K562 (cell line): ENCODE results near the gene CCDC71L. TPM values are rescaled to one million over a fixed set of nuclear protein-coding genes. Genes with fewer than 3 reads are reported as not detected.

Experiments
- FOXA3 ChIP-seq, 2 experiments: fragments of 450-650 bp in 1 of 2; sonication (generic) in 1 of 2; formaldehyde crosslinking; IDR thresholded peaks in 1 of 2; conservative IDR thresholded peaks in 1 of 2; 2 replicates each; pipeline versions ENCODE4 v1.4.0 to v1.8.0; 2020 to 2022; ENCODE audit warnings: mild to moderate bottlenecking in 2 of 2, missing genetic modification reagents in 1 of 2
- NBN ChIP-seq: fragments of 450-650 bp; IDR thresholded peaks from 2 replicates; pipeline ENCODE4 v1.6.1; 2016; ENCODE audit warnings: low read depth, mild to moderate bottlenecking
- NUFIP1 ChIP-seq: fragments of 450-650 bp; IDR thresholded peaks from 2 replicates; pipeline ENCODE4 v1.6.1; 2018; ENCODE audit not compliant: partially characterized antibody
- PHF21A ChIP-seq: fragments of 450-650 bp; IDR thresholded peaks from 2 replicates; pipeline ENCODE4 v1.6.1; 2017; ENCODE audit warnings: low read depth, borderline replicate concordance
- POLR2H ChIP-seq: IDR thresholded peaks from 2 replicates; pipeline ENCODE4 v1.6.1; 2016; ENCODE audit warnings: missing genetic modification characterization, low read depth, mild to moderate bottlenecking, control low read depth, missing compliant biosample characterization, moderate library complexity
- RBBP5 ChIP-seq: fragments of 200-600 bp; sonication (generic); IDR thresholded peaks from 2 replicates; pipeline ENCODE4 v1.6.1; 2012; ENCODE audit warnings: borderline replicate concordance, mild to moderate bottlenecking, low read length, control low read depth, inconsistent platforms; ENCODE audit not compliant: insufficient read depth, poor library complexity, severe bottlenecking
- RBM22 ChIP-seq: fragments of 200-400 bp; formaldehyde crosslinking; IDR thresholded peaks from 2 replicates; pipeline ENCODE4 v1.6.1; 2018; ENCODE audit warnings: low read length, low read depth; ENCODE audit not compliant: poor library complexity, severe bottlenecking
- SAP30 ChIP-seq: fragments of 200-600 bp; sonication (generic); IDR thresholded peaks from 2 replicates; pipeline ENCODE4 v1.6.1; 2012; ENCODE audit warnings: borderline replicate concordance, low read depth, mild to moderate bottlenecking, moderate library complexity, low read length, control low read depth, inconsistent platforms; ENCODE audit not compliant: insufficient read depth, poor library complexity, severe bottlenecking
- TAF7 ChIP-seq: fragments of 450-650 bp; IDR thresholded peaks from 2 replicates; pipeline ENCODE4 v1.6.1; 2016; ENCODE audit warnings: missing genetic modification characterization, missing compliant biosample characterization
- polyA plus RNA-seq, 8 experiments: library from polyadenylated mRNA; depleted of rRNA in 4 of 8; stranded (reverse) in 5 of 8; unstranded in 3 of 8; fragments of >200 nt; fragmentation: Nextera tagmentation in 2 of 8; fragmentation: Illumina TruSeq in 1 of 8; extraction: Ambion mirVana in 2 of 8; extraction: Trizol in 1 of 8; gene quantifications; 2 replicates each; pipeline versions ENCODE4 v1.2.1 to v1.2.3, GENCODE V29; 2011 to 2014; ENCODE audit warnings: inconsistent platforms in 1 of 8, missing spikeins in 1 of 8
- total RNA-seq, 7 experiments: library from RNA; depleted of rRNA in 6 of 7; stranded (reverse); fragments of >200 nt in 6 of 7; fragmentation: Illumina TruSeq in 2 of 7; extraction: Trizol in 2 of 7; gene quantifications; 2 replicates each; pipeline versions ENCODE4 v1.2.1 to v1.2.3, GENCODE V29; 2011 to 2021; ENCODE audit warnings: low replicate concordance in 1 of 7
- TF ChIP-seq, protein P1 (sequence below), 2 experiments: IDR thresholded peaks in 1 of 2; conservative IDR thresholded peaks in 1 of 2; 2 replicates each; pipeline ENCODE4 v1.6.1; 2016; ENCODE audit warnings: low read depth in 2 of 2, mild to moderate bottlenecking in 1 of 2, missing compliant biosample characterization in 1 of 2, missing genetic modification characterization in 1 of 2, moderate library complexity in 1 of 2
- TF ChIP-seq, protein P2 (sequence below), 2 experiments: fragments of 450-650 bp; formaldehyde crosslinking in 1 of 2; IDR thresholded peaks; 2 replicates each; pipeline versions ENCODE4 v1.4.0 to v1.6.1; 2014 to 2020; ENCODE audit warnings: mild to moderate bottlenecking in 2 of 2, borderline replicate concordance in 1 of 2, low read depth in 1 of 2

Gene CCDC71L
- total and polyA plus RNA-seq, 9 of the 15 experiments (the other 6 are each of a cell fraction or from before 2014, with no cell fraction given) = 5.7 to 108 (median 25.4) TPM

DNA sequence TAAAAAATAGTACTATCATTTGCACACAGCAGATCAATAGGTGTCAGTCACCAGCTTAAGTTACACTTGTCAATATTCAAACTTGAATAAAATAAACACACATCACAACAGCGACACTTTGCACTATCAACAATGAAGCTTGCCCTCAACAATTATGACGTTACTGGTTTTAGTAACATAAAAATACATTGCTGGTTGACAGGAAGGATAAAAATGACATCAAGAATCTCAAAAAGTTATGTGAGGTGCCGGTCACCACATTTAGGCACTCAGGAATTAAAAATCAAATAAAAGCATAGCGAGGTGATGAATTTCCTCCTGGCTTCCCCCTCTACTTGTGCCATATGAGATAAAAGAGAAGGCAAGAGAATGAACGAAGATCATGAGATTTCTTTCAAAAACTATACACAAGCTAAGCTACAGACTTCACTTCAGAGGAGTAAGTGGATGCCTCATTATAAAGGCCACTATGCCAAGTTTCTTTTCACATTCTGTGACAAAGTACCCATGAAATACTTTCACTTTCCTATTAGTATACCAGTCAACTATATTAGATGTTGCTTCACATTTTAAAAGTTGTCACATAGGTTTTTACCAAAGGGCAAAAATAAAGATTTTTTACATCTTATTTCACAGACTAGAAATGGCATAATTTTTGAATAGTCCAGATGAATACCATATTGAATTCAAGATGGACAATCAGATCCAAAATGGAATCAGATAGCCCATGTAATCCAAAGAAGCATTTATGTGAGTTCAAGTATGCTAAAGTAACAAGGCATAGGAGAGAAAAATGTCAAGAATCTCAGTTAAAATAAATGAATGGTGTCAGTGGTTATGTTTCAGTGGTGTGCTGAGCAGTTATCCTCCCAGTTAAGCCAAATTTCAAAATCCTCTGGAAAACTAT, 3.6 kb downstream of the CCDC71L start (continued):
- 0 out of 4 replicates have a peak, but pooled peaks of 1 of the 2 experiments have one; percentile 4 for TF ChIP-seq FOXA3 (CRISPR knock-in tag; conservative IDR thresholded peaks at IDR 0.05 in 1 of 2, IDR thresholded peaks at IDR 0.05 in 1 of 2)
- TF ChIP-seq PHF21A = no peak
- TF ChIP-seq, protein P1, sequence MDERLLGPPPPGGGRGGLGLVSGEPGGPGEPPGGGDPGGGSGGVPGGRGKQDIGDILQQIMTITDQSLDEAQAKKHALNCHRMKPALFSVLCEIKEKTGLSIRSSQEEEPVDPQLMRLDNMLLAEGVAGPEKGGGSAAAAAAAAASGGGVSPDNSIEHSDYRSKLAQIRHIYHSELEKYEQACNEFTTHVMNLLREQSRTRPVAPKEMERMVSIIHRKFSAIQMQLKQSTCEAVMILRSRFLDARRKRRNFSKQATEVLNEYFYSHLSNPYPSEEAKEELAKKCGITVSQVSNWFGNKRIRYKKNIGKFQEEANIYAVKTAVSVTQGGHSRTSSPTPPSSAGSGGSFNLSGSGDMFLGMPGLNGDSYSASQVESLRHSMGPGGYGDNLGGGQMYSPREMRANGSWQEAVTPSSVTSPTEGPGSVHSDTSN (CRISPR knock-in tag; IDR thresholded peaks at IDR 0.05; ENCODE audit: low read depth) = no peak
- TF ChIP-seq, protein P1 (tag; conservative IDR thresholded peaks at IDR 0.05; ENCODE audit: low read depth) = peak; percentile 18; the same call in 1 of the 2 replicates
- TF ChIP-seq, protein P2, sequence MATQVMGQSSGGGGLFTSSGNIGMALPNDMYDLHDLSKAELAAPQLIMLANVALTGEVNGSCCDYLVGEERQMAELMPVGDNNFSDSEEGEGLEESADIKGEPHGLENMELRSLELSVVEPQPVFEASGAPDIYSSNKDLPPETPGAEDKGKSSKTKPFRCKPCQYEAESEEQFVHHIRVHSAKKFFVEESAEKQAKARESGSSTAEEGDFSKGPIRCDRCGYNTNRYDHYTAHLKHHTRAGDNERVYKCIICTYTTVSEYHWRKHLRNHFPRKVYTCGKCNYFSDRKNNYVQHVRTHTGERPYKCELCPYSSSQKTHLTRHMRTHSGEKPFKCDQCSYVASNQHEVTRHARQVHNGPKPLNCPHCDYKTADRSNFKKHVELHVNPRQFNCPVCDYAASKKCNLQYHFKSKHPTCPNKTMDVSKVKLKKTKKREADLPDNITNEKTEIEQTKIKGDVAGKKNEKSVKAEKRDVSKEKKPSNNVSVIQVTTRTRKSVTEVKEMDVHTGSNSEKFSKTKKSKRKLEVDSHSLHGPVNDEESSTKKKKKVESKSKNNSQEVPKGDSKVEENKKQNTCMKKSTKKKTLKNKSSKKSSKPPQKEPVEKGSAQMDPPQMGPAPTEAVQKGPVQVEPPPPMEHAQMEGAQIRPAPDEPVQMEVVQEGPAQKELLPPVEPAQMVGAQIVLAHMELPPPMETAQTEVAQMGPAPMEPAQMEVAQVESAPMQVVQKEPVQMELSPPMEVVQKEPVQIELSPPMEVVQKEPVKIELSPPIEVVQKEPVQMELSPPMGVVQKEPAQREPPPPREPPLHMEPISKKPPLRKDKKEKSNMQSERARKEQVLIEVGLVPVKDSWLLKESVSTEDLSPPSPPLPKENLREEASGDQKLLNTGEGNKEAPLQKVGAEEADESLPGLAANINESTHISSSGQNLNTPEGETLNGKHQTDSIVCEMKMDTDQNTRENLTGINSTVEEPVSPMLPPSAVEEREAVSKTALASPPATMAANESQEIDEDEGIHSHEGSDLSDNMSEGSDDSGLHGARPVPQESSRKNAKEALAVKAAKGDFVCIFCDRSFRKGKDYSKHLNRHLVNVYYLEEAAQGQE (IDR thresholded peaks at IDR 0.05; ENCODE audit: borderline replicate concordance) = no peak; the same call in 1 of the 2 replicates
- TF ChIP-seq, protein P2 (CRISPR knock-in tag; IDR thresholded peaks at IDR 0.05; ENCODE audit: low read depth) = no peak
- no peak for TF ChIP-seq RBM22
- TF ChIP-seq POLR2H (tag) = peak; percentile 43; the same call in 1 of the 2 replicates
- TF ChIP-seq NBN = 0 out of 2 replicates have a peak, but pooled peaks have one; percentile 14
- 0 out of 2 replicates have a peak, but pooled peaks have one; percentile 37 for TF ChIP-seq TAF7 (tag)
- no peak for TF ChIP-seq SAP30
- no peak for TF ChIP-seq NUFIP1
- TF ChIP-seq RBBP5 = no peak
